DMS53 treated with DMSO at 0.1 percent for 48 hours (cell line): ENCODE data around the gene PTPRN2.

ENCODE experiments used
- DNase-seq: peaks from one replicate; lab custom pipeline; 2025; ENCODE audit not compliant: unreplicated experiment; lab: John Stamatoyannopoulos, UW

PTPRN2 gene

DNA sequence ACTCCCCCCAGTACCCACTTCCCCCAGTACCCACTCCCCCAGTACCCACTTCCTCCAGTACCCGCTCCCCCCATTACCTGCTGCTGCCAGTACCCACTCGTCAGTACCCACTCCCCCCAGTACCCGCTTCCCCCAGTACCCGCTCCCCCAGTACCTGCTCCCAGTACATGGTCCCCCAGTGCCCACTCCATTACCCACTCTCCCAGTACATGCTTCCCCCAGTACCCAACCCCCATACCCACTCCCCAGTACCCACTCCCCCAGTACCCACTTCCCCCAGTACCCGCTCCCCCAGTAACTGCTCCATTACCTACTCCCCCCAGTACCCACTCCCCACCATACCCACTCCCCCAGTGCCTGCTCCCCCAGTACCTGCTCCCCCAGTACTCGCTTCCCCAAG, 700.2 kb downstream of the PTPRN2 start:
- DNase-seq = no peak

DNA sequence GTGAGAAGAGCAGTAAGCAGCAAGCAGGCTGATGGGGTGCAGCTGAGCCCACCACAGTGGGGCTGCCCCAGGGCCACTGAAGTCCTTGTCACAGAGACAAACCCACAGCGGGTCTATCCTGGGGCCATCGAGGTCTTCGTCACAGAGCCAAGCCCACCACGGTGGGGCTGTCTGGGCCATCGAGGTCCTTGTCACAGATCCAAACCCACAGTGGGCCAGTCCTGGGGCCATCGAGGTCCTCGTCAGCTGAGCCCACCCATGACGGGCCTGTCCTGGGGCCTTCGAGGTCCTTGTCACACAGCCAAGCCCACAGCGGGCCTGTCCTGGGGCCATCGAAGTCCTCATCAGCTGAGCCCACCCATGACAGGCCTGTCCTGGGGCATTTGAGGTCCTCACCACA, 700.9 kb downstream of the PTPRN2 start:
- DNase-seq = no peak

DNA sequence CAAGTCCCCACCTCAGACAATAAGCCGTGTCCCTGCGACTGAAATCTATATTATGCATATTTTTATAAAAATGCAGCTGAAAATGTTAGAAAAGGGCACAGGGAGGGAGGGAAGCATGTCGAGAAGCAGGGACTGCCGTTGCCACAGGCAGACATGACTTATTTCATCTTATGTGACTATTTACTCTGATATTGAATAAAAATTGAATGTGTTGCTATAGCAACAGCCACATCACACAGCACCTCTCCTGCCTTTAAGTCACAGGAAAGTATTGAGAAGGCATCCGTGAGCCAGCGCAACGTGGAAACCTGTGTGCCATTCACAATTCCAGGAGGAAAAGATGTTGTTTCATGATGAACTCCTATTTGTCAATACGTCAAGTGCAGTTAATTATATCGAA, 701.4 kb downstream of the PTPRN2 start:
- no peak for DNase-seq

DNA sequence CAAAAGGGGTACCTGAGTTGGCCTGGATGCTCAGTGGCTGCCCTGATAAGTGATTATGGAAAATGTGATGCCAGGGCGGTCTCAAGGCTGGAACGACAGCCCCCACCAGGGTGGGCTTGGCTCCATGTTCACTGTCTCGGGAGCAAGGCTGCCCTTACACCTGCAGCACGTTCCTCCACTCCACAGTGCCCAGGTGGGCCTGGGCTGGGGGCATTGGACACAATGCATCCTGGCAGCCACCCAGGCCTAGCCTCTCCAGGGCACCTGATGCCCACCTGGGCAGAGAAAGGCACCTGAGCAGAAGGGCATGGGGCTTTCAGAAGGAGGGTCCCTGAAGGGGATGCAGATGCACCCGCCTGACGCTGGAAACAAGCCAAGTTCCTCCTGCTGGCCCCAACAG, 702.5 kb downstream of the PTPRN2 start:
- DNase-seq = no peak

DNA sequence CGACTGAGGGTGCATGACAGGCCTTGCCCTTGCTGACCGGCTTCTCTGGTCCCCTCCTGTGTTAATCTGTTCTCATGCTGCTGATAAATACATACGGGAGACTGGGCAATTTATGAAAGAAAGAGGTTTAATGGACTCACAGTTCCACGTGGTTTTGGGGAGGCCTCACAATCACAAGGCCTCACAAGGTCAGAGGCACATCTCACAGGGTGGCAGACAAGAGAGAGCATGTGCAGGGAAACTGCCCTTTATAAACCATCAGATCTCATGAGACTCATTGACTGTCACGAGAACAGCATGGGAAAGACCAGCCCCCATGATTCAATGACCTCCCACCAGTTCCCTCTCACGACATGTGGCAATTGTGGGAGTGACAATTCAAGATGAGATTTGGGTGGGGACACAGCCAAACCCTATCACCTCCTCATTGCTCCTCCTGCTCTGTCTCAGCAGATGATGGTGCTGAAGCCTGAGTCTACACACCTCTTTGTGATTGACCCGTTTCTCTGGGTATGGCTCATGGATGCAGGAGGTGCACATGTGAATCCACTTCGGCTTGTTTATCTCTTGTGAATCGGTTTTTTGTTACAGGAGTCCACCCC, 703.1 kb downstream of the PTPRN2 start:
- no peak for DNase-seq

DNA sequence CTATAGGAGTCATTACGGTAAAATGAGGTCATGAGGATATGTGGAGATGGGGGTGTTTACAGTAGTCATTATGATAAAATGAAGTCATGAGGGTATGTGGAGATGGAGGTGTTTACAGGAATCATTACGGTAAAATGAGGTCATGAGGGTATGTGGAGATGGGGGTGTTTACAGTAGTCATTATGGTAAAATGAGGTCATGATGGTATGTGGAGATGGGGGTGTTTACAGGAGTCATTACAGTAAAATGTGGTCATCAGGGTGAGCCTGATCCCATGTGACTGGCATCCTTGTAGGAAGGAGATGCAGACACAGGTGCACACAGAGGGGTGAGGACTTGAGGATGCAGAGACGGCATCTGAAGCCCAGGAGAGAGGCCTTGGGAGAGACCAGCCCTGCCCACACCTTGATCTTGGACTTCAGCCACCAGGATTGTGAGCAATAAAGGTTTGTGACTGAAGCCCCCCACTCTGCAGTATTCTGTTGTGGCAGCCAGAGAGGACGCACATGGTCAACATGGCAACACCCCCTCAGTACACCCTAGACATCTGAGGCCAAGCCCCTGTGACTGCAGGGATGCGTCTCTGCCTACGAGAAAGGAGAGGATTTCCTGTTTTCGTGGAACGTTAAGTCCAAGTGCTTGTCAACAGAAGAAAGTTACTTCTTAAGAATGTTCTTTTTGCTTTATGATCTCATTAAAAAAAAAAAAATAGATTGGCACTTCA, 706.4 kb downstream of the PTPRN2 start:
- DNase-seq = no peak

DNA sequence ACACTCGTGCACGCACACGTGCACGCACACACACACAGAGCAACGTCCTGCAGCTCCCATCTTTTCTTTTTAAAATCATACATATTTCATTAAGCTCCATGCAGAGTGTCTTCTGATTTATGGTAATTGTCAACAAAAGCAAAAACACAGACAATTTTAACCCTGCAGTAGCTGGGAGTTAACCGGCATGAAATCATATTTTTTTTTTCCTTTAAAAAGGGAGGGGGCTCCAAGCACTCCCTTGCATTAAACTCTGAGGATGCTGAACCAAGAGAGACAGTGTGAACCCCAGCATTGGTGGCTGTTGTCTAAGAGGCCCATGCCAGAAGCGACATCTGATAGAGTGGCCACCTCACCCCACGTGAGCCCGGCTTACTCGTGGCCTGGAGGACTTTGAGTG, 708.2 kb downstream of the PTPRN2 start:
- no peak for DNase-seq

DNA sequence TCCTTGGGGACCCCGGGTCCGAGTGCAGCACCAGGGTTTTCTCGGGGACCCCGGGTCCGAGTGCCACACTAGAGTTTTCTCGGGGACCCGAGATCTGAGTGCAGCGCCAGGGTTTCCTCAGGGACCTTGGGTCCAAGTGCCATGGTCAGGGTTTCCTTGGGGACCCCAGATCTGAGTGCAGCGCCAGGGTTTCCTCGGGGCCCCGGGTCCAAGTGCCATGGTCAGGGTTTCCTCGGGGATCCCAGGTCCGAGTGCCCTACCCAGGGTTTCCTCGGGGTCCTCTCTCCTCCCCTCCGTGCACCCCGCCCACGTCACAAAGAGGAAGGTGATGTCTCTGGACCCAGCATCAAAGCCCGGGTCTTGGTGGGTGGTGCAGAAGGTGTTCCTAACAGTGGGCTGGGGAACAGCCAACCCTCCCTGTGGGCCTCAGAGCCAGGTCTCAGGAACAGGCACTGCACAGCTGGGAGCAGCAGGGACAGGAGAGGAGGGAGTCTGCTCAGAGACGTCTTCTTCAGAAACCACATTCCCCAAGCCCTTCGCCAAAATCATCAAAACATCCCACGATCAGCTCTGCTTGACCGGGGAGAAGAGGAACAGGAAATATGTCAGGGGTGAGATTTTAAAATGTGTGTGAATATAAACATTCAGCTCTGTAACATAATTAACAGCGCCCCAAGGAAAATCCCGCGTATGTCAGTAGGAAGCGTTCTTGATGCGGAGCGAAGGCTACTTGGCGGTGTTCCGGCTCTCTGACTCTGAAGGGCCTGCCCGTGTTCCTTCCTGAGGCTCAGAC, 710.1 kb downstream of the PTPRN2 start:
- no peak for DNase-seq

DNA sequence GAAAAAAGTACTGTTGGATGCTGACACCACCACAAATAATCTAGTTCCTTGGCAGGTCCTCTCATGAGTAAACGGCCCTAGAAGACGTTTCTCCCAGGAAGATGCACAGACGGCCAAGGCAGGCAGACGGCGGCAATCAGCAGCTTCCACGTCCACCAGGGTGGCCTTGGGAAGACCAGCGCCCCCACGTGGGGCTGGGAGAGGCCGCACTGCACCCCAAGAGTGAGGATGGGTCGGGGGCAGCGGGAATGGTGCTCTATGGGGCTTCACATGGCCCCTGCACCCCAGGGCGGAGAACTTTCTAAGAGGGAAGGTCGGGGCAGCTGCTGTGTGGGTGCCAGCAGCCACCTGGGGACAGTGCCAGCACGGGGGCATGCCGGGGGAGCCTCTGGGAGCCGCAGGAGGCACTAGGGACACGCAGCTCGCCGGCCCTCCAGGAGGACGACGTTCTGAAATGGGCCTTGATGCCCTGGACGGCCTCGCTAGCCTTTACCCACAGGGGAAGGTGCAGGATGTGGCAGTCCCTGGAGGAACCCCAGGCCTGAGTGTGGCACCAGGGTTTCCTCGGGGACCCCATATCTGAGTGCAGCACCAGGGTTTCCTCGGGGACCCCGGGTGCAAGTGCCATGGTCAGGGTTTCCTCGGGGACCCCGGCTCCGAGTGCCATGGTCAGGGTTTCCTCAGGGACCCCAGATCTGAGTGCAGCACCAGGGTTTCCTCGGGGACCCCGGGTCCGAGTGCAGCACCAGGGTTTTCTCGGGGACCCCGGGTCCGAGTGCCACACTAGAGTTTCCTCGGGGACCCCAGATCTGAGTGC, 710.9 kb downstream of the PTPRN2 start:
- no peak for DNase-seq

DNA sequence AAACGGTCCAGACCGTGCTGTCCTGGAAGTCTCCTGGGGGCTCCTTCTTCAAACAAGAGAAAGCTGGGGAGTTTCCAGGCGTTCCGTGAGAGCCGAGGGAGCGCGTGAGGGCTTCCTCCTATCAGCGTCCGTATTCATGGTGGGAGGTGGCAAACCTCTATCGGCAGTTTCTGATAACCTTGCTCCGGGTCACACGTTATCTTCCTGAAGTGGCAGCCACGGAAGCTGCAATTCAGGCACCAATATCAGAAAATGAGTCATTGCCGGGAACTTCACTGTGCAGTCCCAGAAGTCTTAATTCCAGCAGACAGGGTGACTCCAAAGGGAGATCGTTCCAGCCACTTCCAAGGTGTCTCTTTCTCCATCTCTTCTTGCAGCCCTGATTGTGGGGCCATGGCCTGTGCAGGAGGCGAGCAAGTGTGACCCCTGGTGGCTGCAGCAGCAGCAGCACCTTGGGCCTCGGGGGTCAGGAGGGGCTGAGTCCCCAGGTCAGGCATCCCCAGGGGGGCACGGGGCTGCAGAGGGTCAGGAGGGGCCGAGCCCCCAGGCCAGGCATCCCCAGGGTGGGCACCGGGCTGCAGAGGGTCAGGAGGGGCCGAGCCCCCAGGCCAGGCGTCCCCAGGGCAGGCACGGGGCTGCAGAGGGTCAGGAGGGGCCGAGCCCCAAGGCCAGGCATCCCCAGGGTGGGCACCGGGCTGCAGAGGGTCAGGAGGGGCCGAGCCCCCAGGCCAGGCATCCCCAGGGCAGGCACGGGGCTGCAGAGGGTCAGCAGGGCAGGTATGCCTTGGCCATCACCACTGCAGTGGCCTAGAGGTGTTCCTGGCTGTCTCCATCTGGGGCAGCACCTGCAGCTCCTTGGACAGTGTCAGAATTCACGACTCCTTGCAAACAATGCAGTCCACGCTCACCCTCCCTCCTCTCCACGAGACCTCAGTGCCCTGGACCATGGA, 712.1 kb downstream of the PTPRN2 start:
- peak; percentile 1 for DNase-seq

DNA sequence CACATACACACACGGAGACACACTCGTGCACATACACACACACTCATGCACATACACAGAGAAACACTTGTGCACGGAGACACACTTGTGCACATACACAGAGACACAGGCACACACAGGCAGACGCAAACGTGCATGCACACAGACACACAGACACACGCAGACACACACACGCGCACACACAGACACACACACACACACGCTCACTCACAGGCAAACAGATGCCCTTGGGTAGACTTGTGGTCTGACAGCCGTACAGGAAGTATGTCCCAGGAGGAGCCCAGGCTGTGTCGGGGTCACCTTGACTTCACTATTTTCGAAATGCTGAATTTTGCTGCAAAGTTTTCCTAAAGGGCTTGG, 712.8 kb downstream of the PTPRN2 start:
- no peak for DNase-seq

DNA sequence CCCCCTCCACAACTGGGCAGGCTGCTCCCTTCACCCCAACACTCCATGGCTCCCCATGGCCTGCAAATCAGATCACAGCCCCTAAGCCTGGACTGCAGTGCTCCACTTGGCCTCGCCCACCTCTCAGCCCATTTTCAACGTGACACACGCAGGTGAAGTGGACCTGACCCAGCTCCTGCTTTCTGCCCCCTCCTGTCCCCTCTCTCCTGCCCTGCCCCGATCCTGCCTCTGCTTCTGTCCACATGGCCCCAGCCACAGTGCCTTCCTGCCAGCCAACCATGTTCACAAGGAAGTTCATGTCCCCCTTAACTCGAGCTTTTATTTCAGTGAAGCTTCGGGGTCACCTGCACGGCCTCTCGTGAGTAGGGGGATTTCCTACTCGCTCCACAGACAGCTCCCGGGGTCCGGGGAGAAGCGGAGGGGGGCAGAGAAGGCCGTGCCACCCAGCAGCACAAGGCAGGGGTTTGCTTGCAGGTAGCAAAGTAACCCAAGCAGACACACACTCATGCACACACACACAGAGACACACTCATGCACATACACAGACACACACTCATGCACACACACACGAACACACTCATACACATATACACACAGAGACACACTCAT, 713.3 kb downstream of the PTPRN2 start:
- DNase-seq = no peak

DNA sequence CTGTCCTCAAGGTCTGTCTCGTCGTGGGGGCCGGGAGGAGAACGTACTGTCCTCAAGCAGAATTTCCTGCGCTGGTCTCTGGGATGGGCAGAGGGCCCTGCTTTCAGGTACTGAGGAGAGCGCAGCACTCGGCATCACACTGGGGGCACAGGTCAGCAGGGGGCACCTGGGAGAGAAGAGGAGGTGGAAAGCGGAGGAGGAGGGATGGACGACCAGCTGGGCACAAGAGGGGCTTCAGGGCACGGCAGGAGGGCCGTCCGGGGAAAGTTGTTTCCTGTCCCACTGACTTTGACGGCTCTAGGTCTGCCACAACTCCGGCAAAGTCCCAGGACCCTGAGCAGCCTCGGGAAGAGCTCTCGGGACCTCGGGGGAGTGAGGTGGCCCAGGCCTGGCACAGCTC, 714.0 kb downstream of the PTPRN2 start:
- DNase-seq = no peak

DNA sequence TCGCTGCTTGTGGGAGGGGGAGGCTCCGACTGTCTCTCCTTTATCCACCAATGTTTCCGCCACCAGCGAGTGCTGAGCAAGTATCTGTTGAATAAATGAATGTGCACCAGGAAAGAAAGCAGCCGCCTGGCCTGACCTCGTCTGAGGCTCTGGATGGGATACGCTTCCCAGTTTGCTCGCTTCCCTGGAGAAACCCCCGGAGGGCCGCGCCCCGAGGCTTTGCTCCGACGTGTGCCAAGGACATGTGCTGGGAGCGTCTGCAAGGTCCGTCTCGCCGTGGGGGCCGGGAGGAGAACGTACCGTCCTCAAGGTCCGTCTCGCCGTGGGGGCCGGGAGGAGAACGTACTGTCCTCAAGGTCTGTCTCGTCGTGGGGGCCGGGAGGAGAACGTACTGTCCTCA, 714.4 kb downstream of the PTPRN2 start:
- no peak for DNase-seq

DNA sequence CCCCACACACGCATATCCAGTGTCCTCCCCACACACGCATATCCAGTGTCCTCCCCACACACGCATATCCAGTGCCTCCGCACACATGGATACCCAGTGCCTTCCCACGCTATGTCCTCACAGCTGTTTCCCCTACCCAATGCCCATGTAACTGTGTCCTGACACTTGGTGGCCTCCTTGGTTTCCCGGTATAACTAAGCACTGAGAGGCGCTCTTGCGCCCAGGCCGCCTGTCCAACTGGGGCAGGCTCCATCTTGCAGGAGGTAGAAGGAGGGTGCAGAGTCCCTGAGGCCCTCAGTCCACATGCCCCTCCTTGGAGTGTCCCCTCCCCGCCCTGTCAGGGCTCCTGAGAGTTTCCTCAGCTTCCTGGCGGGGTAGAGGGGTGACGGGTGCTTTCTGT, 715.2 kb downstream of the PTPRN2 start:
- no peak for DNase-seq

DNA sequence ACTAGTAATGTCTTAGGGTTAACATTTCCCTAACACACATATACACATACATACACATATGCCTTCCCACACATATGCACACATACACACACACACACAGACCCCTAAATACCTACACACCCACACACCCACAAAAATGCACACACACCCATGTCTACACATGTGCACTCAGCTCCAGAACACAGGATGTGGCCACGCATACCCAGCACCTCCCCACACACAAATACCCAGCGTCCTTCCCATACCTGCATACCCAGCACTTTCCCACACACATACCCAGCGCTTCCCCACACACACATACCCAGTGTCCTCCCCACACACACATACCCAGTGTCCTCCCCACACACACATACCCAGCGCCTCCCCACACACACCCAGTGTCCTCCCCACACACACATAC, 715.9 kb downstream of the PTPRN2 start:
- no peak for DNase-seq

DNA sequence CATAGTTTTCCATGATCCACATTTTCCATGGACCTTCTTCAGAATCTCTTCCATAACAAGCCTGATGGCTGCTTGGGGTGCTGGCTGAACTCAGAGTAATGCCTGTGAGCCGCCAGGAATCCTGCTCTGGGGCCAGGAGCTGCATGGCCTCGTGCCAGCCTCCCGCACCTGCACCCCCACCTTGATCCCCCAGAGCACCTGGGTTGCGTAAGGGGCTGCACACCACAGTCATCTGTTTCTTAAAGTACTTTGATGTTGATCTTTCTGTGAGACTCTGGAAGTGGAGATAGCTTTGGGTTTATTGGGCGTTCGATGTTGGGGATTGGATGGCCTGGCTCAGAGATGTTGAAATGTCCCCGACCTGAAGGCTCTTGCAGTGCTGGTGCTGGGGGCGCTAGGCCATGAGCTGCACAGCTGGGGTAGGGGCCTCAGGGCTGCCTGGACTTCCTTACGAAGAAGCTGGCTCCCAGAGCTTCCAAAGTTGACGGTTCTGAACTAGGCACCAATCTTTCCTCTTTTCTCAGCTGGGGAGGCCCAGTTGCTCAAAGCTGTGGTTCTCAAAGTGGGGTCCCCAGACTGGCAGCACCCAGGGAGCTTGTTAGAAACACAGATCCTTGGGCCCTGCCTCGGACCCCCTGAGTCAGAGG, 716.9 kb downstream of the PTPRN2 start:
- no peak for DNase-seq

DNA sequence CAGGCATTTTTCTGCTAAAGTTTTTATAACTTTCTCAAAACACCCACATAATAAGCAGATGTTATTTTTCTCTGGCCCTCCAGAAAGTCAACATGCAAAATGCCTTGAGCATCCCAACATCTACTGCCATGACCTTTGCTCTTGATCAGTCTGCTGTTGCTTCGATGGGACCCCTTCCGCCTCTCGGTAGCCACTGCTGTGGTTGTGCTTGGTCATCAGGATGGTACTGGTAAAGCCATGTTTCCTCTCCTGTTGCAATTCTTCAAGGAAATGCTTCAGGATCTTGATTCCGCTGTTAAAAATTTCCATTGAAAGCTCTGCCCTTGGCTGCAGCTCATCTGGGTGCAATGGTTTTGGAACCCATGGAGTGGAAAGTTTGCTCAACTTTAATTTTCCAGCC, 717.8 kb downstream of the PTPRN2 start:
- DNase-seq = no peak

DNA sequence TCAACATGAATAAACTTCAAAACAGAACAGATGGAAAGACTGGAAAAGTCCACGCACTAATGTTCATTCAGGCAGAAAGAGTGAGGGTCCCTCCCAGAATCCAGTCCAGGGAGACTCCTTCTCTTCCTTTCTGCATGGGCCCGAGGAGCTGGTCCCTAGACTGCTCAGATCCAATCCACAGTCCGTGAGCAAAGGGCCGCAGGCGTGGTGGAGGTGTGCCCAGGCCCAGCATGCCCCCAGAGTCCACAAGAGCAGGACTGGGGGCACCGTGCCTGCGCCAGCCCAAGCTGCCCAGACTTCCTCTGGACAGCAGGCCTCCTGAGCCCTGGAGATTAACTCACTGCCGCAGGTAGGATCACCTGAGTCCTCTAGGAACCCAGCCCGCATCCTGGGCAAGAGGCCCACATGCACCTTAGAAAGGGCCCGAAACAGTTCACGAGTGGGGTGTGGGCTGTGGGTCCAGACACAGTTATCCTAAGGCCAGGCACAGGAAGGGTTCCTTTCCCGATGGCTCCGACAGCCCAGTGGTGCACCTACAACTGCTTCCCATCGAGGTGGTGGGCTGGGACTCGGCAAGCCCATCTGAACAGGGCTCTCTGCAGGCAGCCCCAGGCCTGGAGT, 719.8 kb downstream of the PTPRN2 start:
- DNase-seq = no peak
